GM19043 (cell line): Measurements from ENCODE around the gene ARHGAP40.

Source experiments
- ATAC-seq: cut with Tn5 transposase; IDR thresholded peaks from one replicate; pipeline ENCODE4 v1.9.1; 2021; ENCODE audit warnings: low read depth; ENCODE audit not compliant: unreplicated experiment

ARHGAP40 gene

DNA sequence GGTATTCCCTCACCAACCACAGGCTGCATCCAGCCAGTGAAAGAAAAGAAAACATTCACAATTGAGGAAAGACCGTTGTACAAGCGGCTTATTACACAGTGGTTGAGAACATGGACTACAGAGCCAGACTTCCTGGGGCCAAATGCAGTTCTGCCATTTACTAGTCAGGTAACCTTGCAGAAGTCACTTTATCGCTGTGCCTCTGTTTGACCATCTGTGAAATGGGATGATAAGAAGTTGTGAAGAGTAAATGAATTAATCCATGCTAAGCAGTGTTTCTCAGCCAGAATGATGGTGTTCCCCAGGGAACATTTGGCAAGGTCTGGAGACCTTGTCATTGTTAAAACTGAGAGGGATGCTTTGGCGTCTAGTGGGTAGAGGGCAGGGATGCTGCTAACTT, 14.8 kb downstream of the ARHGAP40 start:
- no peak for ATAC-seq

DNA sequence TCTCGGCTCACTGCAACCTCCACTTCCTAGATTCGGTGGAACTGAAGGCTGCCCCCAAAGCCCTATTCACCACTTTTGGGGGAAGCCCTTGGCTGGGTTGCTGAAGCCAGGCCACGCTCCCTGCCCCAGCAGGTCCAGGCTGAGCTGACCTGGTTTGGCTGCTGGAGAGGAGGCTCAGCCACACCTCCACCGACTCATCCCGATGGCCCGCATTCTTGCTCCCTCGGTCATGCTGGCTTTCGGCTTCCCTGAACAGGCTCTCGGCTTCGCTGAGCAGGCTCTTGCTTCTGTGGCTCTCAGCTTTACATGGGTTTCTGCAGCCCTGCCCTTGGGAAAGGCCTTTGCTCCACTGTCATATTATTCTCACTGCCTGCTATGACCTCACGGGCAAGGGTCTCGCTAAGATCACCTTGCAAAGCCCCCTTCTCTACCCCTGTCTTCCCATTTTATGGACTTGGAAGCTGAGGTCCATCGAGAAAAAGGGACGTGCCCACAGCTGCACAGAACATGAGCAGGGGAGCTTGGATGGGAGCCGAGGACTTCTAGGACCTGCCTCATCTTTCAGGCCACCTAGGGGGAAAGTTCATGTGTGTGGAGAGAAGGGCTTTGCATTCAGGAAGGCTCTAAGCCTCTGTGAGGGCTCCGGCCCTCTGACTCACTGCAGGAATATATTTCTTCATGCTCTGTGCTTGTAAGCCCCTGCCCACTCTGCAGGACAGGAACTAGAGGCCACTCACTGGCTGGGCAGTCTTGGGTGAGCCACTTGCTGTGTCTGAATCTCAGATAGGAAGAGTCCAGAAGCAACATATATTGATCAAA, 15.6 kb downstream of the ARHGAP40 start:
- ATAC-seq = no peak

DNA sequence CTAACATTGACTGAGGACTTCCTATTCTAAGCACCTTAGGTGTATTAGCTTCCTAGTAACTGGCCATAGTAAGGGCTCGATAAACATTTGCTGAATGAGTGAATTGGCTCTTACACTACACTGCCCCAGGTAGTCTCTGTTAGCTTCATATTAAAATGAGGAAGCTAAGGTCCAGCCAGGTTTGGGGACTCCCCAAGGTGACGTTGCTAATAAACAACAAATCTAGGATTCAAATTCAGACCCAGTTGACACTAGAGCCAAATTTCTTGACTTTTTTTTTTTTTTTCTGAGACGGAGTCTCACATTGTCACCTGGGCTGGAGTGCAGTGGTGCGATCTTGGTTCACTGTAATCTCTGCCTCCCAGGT, 16.2 kb downstream of the ARHGAP40 start:
- ATAC-seq = no peak

DNA sequence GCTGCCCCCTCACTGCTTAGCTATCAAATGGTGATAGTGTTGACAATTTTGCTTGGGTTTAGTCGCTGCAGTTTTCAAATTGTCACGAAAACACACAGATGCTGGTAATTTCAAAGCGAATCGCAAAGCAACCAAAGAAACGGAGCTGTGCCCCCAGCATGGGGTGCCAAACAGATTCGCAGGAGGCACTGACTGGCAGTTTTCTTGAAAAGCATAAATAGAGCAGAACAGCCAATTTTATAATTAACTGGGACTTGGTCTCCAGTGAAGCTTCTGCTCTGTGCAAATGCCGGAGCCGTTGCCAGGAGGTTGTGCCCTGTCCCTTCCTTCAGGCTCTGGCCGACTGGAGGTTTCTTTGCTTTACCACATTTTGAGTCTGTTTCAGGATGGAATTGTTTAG, 18.8 kb downstream of the ARHGAP40 start:
- no peak for ATAC-seq

DNA sequence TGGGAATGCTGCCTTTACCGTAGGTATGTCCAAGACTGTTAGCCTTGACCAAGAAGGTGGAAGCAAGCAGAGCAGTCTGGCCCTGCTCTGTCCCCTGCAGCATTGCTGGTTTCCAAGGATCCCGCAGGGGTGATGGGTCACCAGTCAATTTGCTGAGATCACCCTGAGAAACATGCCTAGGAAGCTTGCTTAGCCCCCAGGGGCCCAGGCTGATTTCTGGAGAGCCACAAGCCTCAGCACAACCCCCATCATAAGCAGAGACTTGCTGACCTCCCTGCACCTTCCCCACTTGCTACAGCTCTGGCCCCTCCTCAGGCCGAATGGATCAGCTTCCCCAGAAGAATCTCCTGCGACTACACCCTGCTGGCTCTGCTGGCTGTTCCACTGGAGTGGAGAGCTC, 21.5 kb downstream of the ARHGAP40 start:
- no peak for ATAC-seq

DNA sequence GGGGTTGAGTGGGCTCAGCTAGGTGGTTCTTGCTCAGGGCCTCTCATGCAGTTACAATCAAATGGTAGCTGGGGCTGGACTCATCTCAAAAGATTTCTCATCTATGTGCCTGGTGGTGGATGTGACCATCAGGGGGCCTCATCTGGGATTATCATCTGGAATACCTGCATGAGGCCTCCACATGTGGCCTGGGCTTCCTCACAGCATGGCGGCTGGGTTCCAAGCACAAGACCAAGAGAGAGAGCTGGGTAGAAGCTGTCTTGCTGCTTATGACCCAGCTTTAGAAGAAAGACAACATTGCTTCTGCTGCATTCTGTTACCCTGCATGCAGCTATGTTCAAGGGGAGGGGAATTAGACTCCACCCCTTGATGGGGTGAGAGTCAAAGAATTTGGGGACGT, 22.5 kb downstream of the ARHGAP40 start:
- ATAC-seq = no peak

DNA sequence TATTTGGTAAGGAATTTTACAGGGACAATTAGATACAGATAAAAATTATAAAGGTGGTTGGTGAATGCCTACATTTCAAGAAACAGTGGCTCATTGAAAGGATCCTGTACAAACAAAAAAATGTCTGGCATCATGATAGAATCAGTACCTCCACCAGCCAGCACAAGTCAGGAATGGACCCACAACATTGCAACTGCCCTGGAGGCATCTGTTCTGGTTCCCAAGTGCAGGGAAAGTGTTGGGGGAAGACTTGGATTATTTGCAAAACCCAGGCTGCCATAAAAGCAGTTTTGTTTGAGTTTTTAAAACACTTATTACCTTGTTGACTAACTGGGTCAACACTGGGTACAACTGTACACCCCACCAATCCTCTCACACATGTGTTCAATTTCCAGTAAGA, 24.3 kb downstream of the ARHGAP40 start:
- no peak for ATAC-seq

DNA sequence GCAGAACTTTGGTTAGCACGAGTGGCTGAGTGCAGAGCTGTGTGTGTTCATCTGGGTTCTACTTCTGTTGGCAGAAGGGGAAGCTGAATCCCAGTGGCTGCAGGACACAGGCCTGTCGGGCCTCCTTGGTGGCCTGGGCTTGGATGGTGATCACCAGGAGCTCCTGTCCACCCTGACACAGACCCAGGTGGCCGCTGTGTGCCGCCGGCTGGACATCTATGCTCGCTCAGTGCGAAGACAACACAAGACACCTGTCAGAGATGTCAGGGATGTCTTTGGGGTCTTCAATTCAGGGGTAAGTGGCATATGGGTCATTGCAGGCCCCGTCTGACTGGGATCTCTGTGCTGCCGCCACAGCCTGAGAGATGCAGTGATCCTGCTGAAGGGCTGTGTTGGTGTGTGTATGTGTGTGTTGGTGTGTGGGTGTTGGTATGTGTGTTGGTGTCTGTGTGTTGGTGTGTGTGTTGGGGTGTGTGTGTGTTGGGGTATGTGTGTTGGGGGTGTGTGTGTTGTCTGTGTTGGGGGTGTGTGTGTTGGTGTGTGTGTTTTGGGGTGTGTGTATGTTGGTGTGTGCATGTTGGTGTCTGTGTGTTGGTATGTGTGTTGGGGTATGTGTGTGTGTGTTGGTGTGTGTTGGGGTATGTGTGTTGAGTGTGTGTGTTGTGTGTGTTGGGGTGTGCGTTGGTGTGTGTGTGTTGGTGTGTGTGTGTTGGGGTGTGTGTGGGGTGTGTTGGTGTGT, 25.5 kb downstream of the ARHGAP40 start:
- no peak for ATAC-seq

DNA sequence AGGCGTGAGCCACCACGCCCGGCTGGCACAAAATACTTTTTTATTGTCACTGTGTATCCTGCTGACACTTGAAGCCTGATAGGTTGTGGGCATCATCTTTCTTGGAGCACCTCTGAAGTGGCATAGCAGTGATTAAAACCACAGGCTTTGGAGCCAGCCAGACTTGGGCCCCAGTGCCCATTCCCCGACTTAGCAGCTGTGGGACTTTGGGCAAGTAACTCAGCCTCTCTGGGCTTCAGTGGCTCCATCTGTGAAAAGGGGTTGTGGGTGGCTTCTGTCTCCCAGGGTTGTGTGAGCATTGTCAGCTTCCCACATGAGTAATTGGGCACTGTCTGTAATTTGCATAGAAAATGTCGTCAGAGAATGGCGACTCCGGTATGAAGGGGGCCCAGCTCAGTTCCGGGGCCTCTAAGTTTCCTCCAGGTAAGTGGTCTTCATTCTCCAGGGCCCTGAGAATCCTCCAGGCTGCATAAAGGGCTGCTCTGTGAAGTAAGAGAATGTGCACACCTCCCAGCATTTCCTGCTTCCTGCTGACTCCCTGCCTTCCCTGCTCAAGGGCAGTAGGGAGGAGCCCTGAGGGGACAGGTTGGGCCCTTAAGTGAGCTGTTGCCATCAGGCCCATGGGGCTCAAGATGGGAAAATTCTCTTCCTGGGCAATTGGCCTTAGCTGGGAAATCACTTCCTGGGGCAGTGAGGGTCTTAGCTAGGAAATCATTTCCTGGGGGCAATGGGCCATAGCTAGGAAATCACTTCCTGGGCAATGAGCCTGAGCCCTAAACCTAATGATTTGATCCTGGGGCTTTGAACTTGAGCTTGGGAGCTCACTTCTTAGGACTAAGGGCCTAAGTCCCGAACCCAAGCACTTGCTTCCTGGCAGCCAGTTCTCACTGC, 27.2 kb downstream of the ARHGAP40 start:
- no peak for ATAC-seq

DNA sequence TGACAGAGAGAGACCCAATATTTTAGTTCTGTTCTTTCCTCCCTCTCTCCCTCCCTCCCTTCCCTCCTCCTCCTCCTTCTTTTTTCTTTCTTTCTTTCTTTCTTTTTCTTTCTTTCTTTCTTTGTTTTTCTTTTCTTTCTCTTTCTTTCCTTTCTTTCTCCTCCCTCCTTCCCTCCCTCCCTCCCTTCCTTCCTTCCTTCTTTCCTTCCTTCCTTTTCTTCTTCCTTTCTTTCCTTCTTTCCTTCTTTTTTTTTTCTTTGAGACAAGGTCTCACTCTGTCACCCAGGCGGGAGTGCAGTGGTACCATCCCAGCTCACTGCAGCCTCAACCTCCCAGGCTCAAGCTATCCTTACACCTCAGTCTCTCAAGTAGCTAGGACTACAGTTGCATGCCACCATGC, 28.4 kb downstream of the ARHGAP40 start:
- ATAC-seq = no peak

DNA sequence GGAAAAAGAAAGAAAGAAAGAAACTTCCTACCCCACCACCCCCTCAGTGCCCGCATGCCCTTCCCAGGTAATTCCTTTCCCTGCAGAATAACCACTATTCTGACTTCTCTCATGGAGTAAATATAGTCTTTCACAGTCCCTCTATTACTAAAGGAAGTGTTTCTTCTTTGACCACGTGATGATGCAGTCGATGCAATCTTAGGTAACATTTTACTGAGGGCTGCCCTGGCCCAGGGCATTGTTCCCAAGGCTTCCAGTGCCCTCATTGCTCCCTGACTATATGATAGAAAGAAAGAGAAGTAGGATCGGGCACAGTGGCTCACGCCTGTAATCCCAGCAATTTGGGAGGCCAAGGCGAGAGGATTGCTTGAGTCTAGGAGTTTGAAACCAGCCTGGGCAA, 29.1 kb downstream of the ARHGAP40 start:
- ATAC-seq = no peak

DNA sequence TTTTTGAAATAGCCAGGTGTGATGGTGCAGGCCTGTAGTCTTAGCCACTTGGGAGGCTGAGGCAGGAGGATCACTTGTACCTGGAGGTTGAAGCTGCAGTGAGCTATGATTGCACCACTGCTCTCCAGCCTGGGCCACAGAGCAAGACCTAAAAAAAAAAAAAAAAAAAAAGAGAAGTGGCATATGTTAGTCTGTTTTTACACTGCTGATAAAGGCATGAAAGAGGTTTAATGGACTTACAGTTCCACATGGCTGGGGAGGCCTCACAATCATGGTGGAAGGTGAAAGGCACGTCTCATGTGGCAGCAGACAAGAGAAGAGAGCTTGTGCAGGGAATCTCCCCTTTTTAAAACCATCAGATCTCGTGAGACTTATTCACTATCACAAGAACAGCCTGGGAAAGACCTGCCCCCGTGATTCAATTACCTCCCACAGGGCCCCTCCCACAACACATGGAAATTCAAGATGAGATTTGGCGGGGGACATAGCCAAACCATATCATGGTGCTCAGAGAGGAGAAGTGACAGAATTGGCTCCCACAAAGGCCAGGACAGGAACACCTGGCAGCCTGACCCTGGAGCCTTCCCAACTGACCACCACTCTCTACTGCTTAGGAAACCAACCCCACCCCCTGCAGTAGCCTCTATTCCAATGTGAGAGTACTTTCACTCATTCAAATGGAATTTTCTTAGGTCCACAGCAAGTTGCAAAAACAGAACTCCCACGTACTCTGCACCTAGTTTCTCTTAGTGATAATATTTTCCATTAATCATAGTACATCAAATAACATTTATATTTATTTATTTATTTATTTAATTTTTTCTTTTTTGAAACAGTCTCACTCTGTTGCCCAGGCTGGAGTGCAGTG, 29.8 kb downstream of the ARHGAP40 start:
- ATAC-seq = no peak

DNA sequence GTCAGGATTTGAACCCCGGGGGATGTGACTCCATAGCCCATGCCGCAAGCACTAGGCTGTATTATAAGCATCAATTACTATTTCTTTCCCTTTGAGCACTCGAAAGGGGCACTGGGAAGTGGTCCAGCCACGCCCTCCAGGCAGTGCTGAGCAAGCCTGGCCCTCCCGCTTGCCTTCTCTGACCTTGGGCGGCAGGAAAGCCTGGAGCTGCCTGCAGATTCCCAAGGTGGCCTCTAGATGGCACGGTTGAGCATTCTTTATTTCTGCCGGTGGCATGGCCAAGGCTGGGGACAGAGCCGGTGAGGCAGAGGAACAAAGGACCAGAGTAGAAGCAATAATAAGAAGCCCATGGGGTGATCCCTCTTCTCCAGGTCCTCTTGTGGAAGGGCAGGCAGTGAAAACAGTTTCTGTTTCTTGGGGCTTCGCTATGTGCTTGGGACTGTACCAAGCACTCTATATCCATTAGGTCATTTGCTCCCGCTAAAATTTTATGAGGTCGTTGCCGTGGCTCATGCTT, 32.0 kb downstream of the ARHGAP40 start:
- ATAC-seq = no peak

DNA sequence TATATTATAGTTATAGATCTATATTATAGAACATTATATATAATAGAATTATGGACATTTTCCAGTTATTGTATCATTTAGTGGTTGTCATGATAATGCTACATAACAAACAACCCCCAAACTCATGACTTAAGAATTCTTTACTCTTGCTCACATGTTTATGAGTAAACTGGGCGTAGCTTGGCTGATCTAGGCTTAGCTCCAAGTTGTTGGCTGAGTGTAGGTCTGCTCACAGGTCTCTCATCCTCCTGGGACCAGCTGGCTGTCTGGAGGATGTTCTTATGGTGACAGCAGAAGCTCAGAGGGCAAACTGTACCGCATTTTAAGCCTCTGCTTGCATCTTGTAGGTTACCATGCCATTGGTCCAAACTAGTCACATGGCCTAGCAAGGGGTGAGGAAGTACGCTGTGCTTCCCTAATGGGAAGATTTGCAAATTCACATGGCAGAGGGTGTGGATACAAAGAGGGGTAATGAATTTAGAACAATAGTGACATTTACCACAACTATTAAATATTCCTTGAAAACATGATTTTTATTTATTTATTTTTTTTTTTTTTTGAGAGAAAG, 34.2 kb downstream of the ARHGAP40 start:
- ATAC-seq = no peak

DNA sequence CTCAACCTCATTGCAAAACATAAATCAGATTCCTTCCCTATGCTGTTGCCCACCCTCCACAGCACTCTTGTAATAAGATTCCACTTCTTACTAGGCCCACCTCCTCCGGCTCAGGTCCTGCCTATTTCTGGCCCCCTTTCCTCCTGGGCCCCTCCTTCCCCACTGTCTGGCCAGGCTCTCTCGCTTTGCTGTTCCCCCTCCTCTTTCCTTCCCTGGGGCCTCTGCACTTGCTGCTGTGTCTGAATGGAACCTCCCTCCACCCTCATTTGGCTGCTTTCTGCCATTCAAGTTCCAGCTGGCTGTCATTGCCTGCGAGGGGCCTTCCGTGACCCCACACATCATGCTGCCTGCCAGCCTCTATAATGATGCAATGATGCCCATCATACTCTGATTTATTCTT, 38.9 kb downstream of the ARHGAP40 start:
- no peak for ATAC-seq

DNA sequence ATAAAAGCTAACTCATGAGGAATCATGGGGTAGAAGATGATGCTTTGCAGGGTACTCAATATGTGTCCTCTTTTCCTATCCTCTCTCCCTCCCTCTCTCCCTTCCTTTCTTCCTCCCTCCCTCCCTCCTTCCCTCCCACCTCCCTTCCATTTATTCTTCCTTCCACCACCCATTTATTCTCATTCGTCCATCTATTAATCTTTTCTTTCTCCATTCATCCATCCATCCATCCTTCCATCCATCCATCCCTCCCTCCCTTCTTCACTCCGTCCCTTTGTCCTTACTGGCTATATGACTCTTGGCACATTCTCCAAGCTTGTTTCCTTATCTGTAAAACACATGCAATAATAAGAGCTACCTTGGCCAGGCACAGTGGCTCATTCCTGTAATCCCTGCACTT, 40.9 kb downstream of the ARHGAP40 start:
- no peak for ATAC-seq

DNA sequence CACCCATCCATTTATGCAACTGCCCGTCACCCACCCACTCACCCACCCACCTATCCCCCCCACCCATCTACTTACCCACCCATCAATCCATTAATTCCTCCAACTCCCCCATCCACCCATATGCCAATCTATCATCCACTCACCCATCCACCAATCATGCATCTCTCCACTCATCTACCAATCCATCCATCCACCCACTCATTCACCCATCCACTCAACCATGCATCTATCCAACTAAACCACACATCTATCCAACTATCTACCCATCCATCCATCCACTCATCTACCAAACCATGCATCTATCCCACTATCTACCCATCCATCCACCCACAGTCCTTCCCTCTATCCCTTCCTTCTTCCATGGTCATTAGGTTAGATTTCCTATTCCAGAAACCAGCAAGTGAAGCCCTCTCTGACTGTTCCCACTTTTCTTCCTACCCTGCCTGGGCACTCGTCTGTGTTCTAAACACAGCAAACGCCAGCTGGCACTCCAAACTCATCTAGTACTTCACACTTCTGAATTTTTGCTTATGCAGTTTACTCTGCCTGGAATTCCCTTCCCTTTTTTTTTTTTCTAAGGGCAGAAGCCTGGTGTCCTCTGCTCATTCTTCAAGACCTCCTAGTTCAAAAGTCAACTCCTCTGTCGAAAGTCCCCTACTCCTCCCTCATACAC, 43.1 kb downstream of the ARHGAP40 start:
- no peak for ATAC-seq

DNA sequence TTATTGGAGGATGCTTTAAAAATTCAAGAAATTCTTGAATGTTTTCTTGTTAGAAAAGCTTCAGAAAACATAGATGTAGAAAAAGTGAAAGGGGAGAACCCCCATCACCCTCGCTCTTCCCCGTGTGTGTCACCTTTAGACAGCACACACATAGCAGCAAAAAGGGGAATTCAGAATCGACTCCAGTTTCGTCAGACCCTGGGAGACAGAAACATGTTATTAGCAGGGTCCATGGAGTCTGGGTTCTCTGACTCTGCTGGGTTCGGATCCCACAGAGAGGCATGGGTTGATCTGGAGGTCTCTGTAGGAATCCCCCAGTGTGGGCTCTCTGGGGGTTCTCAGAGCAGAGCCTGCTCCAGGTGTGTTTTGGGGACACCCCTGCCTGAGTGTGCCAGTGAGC, 43.7 kb downstream of the ARHGAP40 start:
- no peak for ATAC-seq
